KOPT-K1 (cell line): ENCODE measurements around the gene CASS4.

ENCODE experiments used
- H3K27ac ChIP-seq: fragments of 200-600 bp; sonication (generic); 2 replicates; pipeline ENCODE4 v1.5.1; 2016; ENCODE audit warnings: antibody characterized with exemption, mild to moderate bottlenecking, low read depth, low read length; ENCODE audit not compliant: poor library complexity, severe bottlenecking
- H3K36me3 ChIP-seq: fragments of 200-600 bp; sonication (generic); 2 replicates; pipeline ENCODE4 v1.5.1; 2017; ENCODE audit warnings: antibody characterized with exemption, mild to moderate bottlenecking, low read length, moderate library complexity; ENCODE audit not compliant: insufficient read depth
- H3K9me3 ChIP-seq: fragments of 200-600 bp; sonication (generic); 2 replicates; pipeline ENCODE4 v1.5.1; 2017; ENCODE audit warnings: antibody characterized with exemption, low read length, mild to moderate bottlenecking; ENCODE audit not compliant: insufficient read depth, poor library complexity, severe bottlenecking

Gene CASS4

DNA sequence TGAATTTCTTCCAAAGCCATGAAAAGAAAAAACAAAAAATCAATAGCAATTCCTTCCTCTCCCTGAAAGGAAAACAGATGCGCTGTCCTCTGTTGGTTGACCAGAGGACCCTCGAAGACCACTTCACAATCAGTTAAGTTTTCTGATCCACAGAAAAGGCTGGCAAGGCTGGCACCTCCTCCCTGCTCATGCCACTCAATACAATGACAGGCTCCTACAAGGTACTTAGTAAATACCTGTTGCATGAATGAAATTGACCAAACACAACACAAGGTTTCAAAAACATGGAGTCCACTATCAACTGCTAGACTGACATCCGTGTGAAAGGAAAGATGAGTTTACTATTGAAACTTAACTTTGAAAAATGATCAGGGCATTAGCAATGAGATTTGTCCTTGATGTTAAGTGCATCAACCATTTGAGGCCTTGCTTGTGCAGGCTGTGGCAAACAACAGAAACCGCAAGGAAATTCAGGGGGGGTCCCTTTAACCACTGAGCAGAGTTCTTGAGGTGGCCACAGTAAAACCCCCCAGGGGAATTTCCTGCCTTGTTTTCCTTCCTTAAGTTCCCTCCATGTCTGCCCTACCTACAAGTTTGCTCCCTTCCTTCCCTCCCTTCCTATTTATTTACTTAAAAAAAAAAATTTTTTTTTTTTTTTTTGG lies 28.4 kb downstream of the CASS4 start:
- Histone ChIP-seq H3K9me3 (no peaks in the 10 kb centered on the region), H3K36me3 (no peaks in the 10 kb centered on the region), H3K27ac (no peak overlapping the region)

GRCh38 chr20:56442389-56443365 lies 30.6 kb downstream of the CASS4 start:
- no peak overlapping the region for H3K27ac ChIP-seq
- no peaks in the 10 kb centered on the region for H3K9me3 ChIP-seq
- H3K36me3 ChIP-seq, result no peaks in the 10 kb centered on the region

DNA sequence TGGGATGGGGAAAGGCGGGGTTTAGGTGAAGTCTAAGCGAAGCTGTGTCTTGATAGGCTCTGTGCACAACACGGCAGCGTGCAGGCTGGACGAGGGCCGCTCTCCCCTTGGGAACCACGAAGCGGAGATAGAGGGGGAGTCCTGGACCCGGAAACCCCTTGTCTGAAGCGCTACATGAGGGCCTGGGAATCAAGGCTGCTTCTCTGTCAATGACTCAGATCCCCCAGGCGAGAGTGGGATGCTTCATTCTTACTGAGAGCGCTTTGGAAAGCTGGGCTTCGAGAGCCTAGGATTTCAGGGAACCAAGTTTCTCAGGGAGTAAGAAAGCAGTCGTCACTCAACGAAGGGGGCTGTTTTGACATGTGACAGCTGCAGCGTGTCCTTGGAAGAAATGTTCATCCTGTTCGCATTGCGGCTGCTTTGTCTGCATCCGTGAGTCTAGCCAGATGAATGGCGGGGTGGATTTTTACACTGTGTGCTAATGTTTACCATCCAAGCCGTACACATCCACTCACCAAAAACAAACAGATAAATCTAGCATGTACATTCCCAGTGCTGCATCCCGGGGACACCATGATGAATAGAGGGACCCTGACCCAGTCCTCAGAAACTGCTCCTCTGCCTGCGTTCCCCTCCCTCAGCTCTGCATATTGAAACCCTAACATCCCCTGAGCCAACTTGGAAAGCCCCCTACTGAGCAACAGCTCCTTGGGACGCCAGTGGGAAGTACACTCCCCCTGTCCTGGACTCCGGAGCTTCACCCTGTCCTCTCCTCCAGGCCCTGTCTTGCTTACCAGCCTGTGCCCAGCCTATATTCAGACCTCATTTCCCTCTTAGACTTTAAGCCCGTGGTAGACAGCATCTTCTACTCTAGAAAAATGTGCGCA lies 31.8 kb downstream of the CASS4 start:
- H3K9me3 ChIP-seq, result no peaks in the 10 kb centered on the region
- no peak overlapping the region for H3K27ac ChIP-seq

GRCh38 chr20:56445130-56445529 lies 33.1 kb downstream of the CASS4 start:
- Histone ChIP-seq H3K9me3 (no peaks in the 10 kb centered on the region), H3K36me3 (no peaks in the 10 kb centered on the region), H3K27ac (no peak overlapping the region)

More for the DNA sequence above, 31.8 kb downstream of the CASS4 start:
- H3K36me3 ChIP-seq, result no peaks in the 10 kb centered on the region

DNA sequence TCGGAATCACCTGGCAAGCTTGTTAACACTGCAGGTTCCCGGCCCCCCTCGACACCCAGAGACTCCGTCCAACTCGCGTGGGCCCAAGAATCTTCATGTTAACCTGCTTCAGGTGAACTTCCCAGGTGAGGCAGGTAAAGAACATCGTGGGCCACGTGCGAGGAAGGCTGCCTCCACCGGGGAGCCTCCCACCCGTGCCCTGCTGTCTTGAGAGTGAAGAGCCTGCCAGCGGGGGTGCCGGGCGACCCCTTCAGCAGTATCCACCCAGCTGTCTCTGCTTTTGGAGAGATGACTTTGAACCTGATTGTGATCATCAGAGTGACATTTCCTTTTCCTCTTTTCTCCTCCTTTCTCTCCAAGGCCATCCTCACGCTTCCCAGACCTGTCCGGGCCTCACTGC lies 33.5 kb downstream of the CASS4 start:
- Histone ChIP-seq H3K27ac (no peak overlapping the region), H3K9me3 (no peaks in the 10 kb centered on the region), H3K36me3 (no peaks in the 10 kb centered on the region)

DNA sequence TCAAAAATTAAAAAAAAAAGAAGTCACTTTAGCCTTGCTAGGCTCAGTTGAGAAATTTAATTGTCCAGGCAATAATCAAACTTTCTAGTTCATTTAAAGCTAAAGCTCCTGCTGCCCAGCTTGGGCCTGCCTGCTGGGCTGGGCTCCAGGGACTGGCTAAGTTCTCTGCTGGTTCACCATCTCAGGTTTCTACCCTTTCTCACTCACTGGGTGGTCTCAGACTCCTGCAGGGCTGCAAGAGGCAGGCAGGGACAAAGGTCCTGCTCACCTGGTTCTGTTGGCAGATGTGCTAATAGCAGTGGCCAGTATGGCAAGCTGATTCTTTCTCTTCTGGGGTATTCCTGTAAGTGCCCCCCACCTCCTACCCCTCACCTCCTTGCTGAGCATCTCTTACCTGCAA lies 35.2 kb downstream of the CASS4 start:
- Histone ChIP-seq H3K36me3 (no peaks in the 10 kb centered on the region), H3K9me3 (no peaks in the 10 kb centered on the region), H3K27ac (no peak overlapping the region)

DNA sequence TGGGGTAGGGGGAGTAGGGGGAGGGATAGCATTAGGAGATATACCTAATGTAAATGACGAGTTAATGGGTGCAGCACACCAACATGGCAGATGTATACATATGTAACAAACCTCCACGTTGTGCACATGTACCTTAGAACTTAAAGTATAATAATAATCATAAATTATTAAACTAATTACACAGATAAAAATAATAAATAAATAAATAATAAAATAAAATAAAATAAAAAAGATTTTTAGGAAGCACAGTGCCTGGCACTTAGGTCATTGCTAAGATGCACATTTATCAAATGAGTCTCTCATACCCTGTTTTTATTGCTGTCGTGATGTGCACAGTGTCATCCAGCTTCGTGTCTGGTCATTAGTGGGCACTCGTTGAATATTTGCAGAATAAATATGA lies 37.4 kb downstream of the CASS4 start:
- Histone ChIP-seq H3K27ac (no peak overlapping the region), H3K36me3 (no peaks in the 10 kb centered on the region), H3K9me3 (no peaks in the 10 kb centered on the region)

DNA sequence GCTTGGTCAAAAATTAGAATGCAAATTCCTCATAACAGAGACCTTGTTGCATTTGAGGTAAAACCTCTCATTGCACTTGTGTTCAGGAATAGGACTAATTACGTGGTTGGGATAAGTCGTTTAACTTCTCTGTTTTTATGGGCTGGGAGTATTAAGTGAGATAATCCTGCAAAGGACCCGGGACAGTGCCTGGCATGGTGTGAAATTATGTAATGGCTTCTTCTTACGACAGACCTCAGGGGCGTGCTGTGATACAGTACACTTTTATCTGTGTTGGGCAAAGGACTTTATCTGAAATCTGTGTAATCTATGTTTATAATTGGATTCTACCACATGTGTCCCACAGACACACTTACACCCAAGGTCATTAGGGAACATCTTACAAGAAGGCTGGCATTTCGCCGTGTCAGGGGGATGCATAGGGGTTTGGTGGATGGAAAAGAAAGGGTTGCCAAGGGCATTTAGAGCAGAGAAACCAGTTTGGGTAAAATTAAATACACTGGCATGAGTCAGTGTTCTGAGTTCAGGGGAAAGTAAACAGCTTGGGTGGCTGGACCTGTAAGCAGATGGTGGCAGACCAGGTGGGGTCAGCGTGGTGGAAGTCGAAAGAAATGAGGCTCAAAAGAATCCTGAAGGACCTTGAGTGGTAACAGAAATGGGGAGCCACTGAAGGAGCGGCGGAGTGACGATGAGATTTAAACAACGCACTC lies 39.2 kb downstream of the CASS4 start:
- Histone ChIP-seq H3K36me3 (no peaks in the 10 kb centered on the region), H3K9me3 (no peaks in the 10 kb centered on the region), H3K27ac (no peak overlapping the region)

DNA sequence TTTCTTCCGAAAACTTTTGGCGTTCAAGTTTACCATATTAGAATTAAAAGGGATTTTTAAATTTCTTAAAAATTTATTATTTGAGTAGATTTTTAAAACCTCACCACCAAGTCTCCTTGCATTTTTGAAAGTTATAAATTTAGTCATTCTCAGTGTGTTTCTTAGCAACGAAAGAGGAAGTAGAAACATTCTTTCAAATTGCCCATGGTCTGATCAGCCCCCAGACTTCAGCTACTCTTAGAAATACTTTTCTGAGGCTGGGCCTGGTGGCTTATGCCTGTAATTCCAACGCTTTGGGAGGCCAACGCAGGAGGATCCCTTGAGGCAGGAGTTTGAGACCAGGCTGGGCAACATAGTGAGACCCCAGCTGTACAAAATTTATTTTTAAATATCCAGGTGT lies 41.3 kb downstream of the CASS4 start:
- no peaks in the 10 kb centered on the region for H3K9me3 ChIP-seq
- H3K36me3 ChIP-seq, result no peaks in the 10 kb centered on the region
- no peak overlapping the region for H3K27ac ChIP-seq

DNA sequence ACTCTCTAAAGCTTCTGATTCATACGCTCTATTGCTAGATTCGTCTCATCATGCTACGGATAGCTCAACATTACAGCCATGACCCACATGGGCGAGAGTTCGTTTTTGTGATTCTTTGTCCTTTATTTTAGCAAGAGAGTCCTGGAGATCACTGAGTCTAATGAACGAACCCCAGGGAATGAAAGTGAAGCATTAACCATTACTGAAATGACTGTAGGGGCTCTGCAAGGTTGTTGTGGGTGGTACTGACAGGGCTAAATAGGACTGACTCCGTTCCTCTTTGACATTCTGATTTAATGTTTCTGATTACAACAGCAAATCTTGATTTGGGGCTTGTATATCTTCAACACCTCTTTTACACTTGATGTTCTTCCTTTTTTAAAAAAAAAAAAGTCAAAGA lies 42.7 kb downstream of the CASS4 start:
- Histone ChIP-seq H3K9me3 (no peaks in the 10 kb centered on the region), H3K27ac (no peak overlapping the region), H3K36me3 (no peaks in the 10 kb centered on the region)

- no peaks in the 10 kb centered on the region for H3K36me3 ChIP-seq
- H3K27ac ChIP-seq, result no peak overlapping the region
- H3K9me3 ChIP-seq, result no peaks in the 10 kb centered on the region
Observed at GRCh38 chr20:56458206-56458821, 46.3 kb downstream of the CASS4 start.

- Histone ChIP-seq H3K9me3 (no peaks in the 10 kb centered on the region), H3K36me3 (no peaks in the 10 kb centered on the region), H3K27ac (no peak overlapping the region)
Observed at GRCh38 chr20:56460459-56460858, 48.4 kb downstream of the CASS4 start.

- H3K27ac ChIP-seq, result no peak overlapping the region
- H3K9me3 ChIP-seq, result no peaks in the 10 kb centered on the region
- H3K36me3 ChIP-seq, result no peaks in the 10 kb centered on the region
Observed at GRCh38 chr20:56461576-56461975, 49.5 kb downstream of the CASS4 start.

GRCh38 chr20:56463428-56463827 lies 51.4 kb downstream of the CASS4 start:
- Histone ChIP-seq H3K36me3 (no peaks in the 10 kb centered on the region), H3K27ac (no peak overlapping the region)

More at GRCh38 chr20:56463428-56463827, 51.4 kb downstream of the CASS4 start:
- no peaks in the 10 kb centered on the region for H3K9me3 ChIP-seq
